GM12874 (cell line): ENCODE data around the gene RNU4-1.
A peak's percentile ranks its signal among the peaks of the same experiment; 100 is the strongest.

Experiments used
- CTCF ChIP-seq: IDR thresholded peaks from 2 replicates; pipeline ENCODE4 v1.5.1; 2011; ENCODE audit warnings: low read depth, mild to moderate bottlenecking, control low read depth, low read length, moderate library complexity; ENCODE audit not compliant: insufficient read depth

The RNU4-1 gene

GRCh38 chr12:120292661-120293531 lies at the start of gene RNU4-1:
RNU4-1 (minus strand) TSS chr12:120293237.
- no peak for TF ChIP-seq CTCF

GRCh38 chr12:120342175-120343038 lies 49.4 kb upstream of the RNU4-1 start:
- TF ChIP-seq CTCF = no peak

GRCh38 chr12:120339256-120339655 lies 46.2 kb upstream of the RNU4-1 start:
- no peak for TF ChIP-seq CTCF

- TF ChIP-seq CTCF = no peak
These were observed 44.7 kb upstream of the RNU4-1 start for GRCh38 chr12:120337730-120338129.

- peak; percentile 56 for TF ChIP-seq CTCF
These were observed 42.4 kb upstream of the RNU4-1 start for GRCh38 chr12:120335447-120335846.

GRCh38 chr12:120332523-120332922 lies 39.5 kb upstream of the RNU4-1 start:
- TF ChIP-seq CTCF = no peak

- TF ChIP-seq CTCF = no peak
These were observed 39.0 kb upstream of the RNU4-1 start for GRCh38 chr12:120332041-120332440.
